Fibroblast of the aortic adventitia (primary cell): ENCODE results near the gene ZBTB46. TPM values are rescaled to one million over a fixed set of nuclear protein-coding genes. Genes with fewer than 3 reads are reported as not detected.

Experiments used
- DNase-seq: peaks from one replicate; pipeline ENCODE4 v3.0.0-alpha.2; 2010; ENCODE audit warnings: low read depth
- H3K4me3 ChIP-seq: 2 replicates; pipeline ENCODE4 v1.5.1; 2011; ENCODE audit warnings: low read depth, mild to moderate bottlenecking, control low read depth, low read length, moderate library complexity
- total RNA-seq: library from RNA; depleted of rRNA; stranded (reverse); fragments of >200 nt; gene quantifications from 2 replicates; pipeline ENCODE4 v1.2.3, GENCODE V29; 2012; ENCODE audit warnings: low replicate concordance
- TF ChIP-seq, protein P1 (sequence below): IDR thresholded peaks from 2 replicates; pipeline ENCODE4 v1.5.1; 2011; ENCODE audit warnings: mild to moderate bottlenecking, low read length, control low read depth, inconsistent platforms; ENCODE audit not compliant: insufficient read depth

ZBTB46 gene
- total RNA-seq, 1 donor = 1.1 TPM

DNA sequence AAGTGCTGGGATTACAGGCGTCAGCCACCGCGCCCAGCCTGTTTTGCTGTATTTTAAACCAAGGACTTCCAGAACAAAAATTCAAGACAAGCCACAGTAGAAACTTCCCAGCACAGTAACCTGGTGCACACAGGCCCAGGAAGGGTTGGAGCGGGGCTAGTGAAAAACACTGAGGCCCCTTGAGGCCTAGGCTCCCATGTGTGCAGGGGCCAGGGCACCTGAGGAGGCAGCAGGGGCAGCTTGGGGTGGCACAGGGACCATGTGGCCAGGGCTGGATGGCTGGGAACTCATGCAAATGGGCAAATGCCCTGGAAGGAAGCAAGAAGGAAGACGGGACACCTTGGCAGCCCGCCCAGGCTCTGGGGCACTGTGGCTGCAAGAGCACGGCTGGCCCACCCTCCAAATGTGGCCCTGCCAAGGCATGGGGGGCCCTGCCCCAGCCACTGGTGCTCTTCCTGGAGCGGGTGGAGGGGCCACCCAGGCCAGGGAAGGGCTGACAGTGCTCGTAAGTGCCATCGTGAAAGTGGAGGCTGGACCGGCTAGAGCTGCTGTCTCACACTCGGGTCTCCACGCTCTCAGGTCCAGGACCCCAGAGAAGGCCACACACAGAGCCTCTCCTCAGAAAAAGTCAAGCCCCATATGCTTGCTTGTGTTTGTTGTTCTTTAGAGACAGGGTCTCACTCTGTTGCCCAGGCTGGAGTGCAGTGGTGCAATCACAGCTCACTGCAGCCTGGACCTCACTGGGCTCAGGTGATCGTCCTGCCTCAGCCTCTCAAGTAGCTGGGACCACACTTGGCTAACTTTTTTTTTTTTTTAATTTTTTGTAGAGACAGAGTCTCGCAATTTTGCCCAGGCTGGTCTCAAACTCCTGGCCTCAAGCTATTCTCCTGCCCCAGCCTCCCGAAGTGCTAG is 81.2 kb downstream of the ZBTB46 start:
- TF ChIP-seq, protein P1, sequence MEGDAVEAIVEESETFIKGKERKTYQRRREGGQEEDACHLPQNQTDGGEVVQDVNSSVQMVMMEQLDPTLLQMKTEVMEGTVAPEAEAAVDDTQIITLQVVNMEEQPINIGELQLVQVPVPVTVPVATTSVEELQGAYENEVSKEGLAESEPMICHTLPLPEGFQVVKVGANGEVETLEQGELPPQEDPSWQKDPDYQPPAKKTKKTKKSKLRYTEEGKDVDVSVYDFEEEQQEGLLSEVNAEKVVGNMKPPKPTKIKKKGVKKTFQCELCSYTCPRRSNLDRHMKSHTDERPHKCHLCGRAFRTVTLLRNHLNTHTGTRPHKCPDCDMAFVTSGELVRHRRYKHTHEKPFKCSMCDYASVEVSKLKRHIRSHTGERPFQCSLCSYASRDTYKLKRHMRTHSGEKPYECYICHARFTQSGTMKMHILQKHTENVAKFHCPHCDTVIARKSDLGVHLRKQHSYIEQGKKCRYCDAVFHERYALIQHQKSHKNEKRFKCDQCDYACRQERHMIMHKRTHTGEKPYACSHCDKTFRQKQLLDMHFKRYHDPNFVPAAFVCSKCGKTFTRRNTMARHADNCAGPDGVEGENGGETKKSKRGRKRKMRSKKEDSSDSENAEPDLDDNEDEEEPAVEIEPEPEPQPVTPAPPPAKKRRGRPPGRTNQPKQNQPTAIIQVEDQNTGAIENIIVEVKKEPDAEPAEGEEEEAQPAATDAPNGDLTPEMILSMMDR = no peak
- no peak overlapping the region for H3K4me3 ChIP-seq
- DNase-seq = no peak

DNA sequence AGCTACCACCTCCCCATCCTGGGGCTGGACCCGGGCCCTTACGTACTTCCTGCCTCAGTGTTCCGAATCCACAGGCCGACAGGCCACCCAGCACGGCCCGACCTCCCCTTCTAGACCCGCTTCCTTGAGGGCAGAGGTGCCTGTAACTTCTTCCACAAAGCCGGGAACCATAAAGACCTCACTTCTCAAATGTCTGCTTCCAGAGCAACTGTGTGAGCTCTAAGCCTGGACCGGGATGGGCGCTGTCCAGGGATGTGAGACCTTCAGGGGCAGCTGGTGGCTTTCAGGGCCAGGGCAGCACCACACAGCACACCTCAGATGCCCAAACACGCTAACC is 82.2 kb downstream of the ZBTB46 start:
- no peak overlapping the region for H3K4me3 ChIP-seq
- TF ChIP-seq, protein P1 = no peak
- DNase-seq = no peak

DNA sequence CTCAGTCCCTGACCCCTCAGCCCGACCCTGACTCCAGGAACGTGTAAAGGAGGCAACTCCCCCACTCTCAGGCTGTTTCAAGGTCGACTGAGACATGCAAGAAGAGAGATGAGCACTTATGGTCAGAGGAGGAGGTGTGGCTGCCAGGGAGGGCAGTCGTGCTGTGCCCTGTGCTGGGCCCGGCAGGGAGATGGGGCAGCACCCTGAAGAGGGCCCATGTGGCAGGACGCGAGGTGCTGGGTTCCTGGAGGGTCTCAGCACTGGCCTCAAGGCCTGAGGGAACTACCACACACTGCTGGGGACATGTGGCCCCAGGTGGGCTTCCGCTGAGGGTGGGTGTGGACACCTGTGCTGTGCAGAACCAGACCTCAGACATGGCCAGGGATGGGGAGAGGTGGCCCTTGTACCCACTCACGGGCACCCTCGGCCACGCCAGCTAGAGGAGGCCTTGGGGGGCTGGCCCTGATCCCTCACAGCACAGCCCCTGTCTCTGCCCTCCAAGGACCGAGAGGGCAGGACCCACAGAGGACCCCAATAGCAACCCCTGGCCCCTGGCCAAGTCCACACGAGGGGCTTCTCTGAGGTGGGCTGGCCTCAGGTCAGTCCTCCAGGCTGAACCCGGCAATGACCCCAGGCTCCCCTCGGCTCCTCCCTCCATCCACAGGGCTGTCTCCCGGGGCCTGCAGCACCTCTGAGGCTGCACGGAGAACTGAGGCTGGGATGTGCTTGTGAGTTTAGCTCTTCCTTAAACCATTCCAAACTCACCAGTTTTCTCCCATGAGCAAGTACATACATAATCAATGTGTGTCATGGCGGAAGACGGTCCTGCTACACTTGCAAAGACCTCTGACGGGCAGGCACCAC is 82.8 kb downstream of the ZBTB46 start:
- DNase-seq = no peak
- H3K4me3 ChIP-seq = no peak overlapping the region
- TF ChIP-seq, protein P1 = no peak

DNA sequence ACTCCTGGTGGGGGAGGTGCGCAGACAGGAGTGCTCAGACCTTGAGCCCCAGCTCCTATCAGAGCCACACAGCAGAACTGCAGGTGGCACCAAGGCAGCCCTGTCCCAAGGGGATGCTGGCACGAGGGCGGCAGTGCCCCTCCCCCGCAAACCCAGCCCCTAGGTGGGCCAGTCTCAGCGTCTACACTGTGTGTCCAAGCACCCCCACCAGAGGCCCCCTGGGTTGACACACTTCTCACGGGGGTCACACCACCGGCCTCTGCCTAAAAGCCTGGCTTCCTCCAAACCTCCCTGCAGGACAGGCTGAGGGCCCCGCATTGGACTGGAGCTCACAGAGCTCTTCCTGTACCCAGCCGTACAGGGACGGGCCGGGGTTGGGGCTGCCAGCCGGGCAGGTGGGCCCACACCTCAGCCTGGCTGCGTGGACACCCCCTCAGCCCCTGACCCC is 83.4 kb downstream of the ZBTB46 start:
- no peak for DNase-seq
- H3K4me3 ChIP-seq = no peak overlapping the region
- TF ChIP-seq, protein P1 = no peak

DNA sequence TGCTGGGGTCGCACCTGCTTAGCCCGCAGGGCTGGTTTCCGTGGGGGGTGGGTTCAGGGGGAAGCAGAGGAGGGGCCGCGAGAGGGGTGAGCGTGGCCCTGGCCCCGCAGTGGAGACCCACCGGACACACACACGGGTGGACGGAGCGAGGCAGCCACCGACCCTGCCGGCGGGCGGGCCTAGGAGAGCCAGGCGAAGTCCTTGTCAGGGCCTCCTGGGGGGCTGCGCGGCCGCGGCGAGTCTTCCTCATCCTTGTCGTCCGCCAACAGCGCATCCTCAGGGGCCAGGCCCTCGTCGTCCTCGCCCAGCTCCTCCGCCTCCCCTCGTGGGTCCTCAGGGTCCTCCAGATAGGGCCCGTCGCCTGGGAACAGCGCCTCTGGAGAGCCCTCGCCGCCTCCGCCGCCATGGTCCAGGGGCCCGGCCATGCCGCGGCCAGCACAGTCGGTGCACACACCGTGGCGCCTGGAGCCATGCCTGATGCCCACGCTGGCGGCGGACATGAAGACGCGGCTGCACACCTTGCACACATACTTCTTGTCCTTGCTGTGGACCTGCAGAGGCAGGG is 84.2 kb downstream of the ZBTB46 start:
- H3K4me3 ChIP-seq = no peak overlapping the region
- TF ChIP-seq, protein P1 = no peak
- no peak for DNase-seq

DNA sequence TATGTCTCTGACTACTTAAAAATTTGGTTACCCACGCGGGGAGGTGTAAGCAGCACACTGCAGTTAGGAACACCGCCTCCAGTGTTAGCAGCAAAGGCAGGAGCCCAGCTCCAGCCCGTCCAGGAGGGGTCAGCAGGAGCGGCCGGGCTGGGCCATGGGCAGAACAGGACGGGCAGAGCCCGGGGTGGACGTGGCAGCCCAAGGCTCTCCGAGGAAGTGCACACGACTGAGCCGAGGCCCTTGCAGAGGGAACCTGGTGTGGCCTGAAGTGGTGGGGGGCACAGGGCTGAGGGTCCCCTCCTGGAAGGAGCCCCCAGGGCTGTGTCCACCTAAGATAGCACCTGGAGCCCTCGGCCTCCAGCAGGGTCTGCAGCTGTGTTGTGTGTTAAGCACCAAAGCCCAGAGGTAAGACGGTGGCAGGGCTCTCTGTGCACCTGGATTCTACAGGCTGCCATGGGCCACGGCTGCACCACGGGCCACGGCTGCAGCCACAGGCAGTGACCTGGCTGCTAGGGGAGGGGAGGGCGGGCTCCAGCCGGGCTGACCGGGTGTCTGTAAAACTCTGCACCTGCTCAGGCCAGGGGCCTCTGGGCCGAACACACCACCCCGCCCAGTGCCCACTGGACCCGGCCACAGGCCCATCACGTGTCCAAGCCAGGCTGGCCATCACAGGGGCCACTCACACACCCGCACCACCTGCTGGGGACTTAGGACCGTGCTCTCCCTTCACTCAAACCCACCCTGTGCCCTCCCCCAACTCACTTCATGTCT is 84.9 kb downstream of the ZBTB46 start:
- H3K4me3 ChIP-seq = no peak overlapping the region
- no peak for DNase-seq
- TF ChIP-seq, protein P1 = no peak
